Central memory CD8-positive, alpha-beta T cell (primary cell): ENCODE data around the gene ANO6.

ENCODE experiments used
- ATAC-seq: fragments of 150-1000 bp; cut with Tn5 transposase; replicated peaks from 2 replicates; pipeline ENCODE4 v1.10.0; 2022; ENCODE audit warnings: mild to moderate bottlenecking, moderate FRiP score, moderate number of reproducible peaks; ENCODE audit not compliant: poor library complexity, severe bottlenecking; ENCODE audit errors: extremely low read depth
- DNase-seq, 2 donors: peaks; one replicate each; pipeline ENCODE4 v3.0.0; 2021; ENCODE audit warnings: low spot score in 2 of 2
- H3K27ac Mint-ChIP-seq: one replicate; pipeline ENCODE4 v1.8.0; 2022; ENCODE audit warnings: low read depth, mild to moderate bottlenecking, moderate library complexity, mixed read lengths
- H3K27me3 Mint-ChIP-seq: one replicate; pipeline ENCODE4 v1.8.0; 2022; ENCODE audit warnings: mixed read lengths
- H3K36me3 Mint-ChIP-seq: one replicate; pipeline ENCODE4 v1.8.0; 2022; ENCODE audit warnings: mild to moderate bottlenecking, moderate library complexity, mixed read lengths; ENCODE audit not compliant: insufficient read depth
- H3K4me1 Mint-ChIP-seq: one replicate; pipeline ENCODE4 v1.8.0; 2022; ENCODE audit warnings: mixed read lengths
- H3K4me3 Mint-ChIP-seq: one replicate; pipeline ENCODE4 v1.8.0; 2022; ENCODE audit warnings: mild to moderate bottlenecking, moderate library complexity, mixed read lengths
- H3K9me3 Mint-ChIP-seq: one replicate; pipeline ENCODE4 v1.8.0; 2022; ENCODE audit warnings: mixed read lengths

Gene ANO6

GRCh38 chr12:45279931-45280830 lies 64.3 kb downstream of the ANO6 start:
- Mint-ChIP-seq H3K4me3 (no peak overlapping the region), H3K4me1 (peaks cover 9% of the 10 kb centered on the region), H3K9me3 (no peaks in the 10 kb centered on the region), H3K36me3 (peaks cover 2% of the 10 kb centered on the region), H3K27me3 (no peaks in the 10 kb centered on the region), H3K27ac (no peak overlapping the region)
- ATAC-seq (no peak), DNase-seq (no peak)

DNA sequence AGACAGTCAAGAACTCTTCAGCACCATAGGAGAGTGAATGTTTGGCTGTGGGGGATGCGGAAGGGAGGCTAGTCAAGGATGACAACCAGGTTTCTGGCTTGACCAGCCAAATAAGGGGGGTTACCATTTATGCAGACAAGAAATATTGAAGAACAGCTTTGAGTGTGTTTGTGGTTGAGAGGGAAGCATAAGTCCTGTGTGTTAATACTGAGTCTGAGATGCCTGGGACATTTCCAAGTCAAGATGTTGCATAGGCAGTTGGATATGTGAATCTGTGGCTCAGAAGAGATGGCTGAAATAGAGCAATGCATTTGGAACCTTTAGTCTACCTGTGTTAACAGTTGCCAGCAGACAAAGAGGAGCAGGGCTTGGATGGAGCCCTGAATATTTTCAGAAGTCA lies 66.1 kb downstream of the ANO6 start:
- no peak overlapping the region for H3K4me3 Mint-ChIP-seq
- no peaks in the 10 kb centered on the region for H3K27me3 Mint-ChIP-seq
- peaks cover 9% of the 10 kb centered on the region for H3K4me1 Mint-ChIP-seq
- H3K36me3 Mint-ChIP-seq: peaks cover 2% of the 10 kb centered on the region
- DNase-seq: no peak
- H3K9me3 Mint-ChIP-seq: no peaks in the 10 kb centered on the region
- no peak overlapping the region for H3K27ac Mint-ChIP-seq
- no peak for ATAC-seq

DNA sequence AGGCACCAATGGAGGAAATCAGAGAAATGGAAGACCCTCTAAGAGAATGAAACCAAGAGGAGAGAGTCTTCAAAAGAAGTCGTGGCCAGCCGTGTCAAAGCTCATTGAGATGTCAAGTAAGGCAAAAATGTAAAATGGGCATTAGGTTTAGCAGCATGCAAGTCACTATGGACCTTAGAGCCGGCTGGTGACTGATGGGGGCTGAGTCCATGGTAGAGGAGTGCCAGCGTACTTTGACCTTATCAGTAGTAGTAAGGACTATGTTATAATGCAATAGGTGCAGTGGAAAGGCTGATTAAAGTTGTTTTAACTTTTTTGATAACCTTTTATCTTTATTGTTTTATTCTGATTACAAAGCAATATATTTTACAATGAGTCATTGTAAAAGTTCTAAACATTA lies 66.5 kb downstream of the ANO6 start:
- Mint-ChIP-seq H3K36me3 (peaks cover 2% of the 10 kb centered on the region), H3K27me3 (no peaks in the 10 kb centered on the region), H3K4me1 (peaks cover 13% of the 10 kb centered on the region), H3K27ac (no peak overlapping the region), H3K9me3 (no peaks in the 10 kb centered on the region), H3K4me3 (no peak overlapping the region)
- ATAC-seq: no peak
- DNase-seq: no peak

DNA sequence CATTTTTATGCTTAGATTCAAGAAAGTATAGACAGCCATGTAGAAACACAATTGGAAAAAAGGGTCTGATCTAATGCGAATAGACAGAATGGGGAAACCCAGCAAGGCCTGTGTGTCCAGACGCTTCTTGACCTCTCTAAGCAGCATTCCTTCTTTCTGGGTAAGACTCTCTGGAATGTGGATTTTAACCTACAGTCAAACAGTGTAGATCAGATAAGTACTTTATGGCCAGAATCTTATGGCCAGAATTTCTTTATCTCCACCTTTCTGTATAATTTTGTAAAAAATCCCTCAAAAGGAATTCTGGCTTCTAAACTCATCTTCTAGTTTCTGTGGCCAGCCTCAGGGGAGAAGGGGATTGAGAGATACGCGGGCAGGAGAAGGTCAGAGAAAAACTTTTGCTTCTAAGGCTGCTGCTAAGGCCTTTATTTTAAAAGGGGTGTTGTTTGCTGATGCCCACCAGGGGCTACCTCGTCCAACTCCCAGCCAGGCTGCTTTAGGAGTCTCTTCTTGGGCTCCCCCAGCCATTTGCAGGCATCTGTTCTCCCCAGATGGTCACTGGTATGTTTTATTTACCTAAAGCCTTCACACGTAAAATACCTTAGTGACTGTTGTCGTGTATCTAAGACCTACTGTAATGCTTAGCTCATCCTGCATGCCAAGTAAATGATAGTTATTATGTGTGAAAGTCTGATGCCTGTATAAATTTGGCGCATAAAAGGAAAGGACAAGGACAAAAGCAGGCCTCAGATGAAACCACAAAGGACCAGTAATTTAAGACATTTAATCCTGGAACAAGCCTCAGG lies 68.4 kb downstream of the ANO6 start:
- Mint-ChIP-seq H3K4me3 (no peak overlapping the region), H3K27ac (no peak overlapping the region), H3K36me3 (peaks cover 2% of the 10 kb centered on the region), H3K27me3 (no peaks in the 10 kb centered on the region), H3K9me3 (no peaks in the 10 kb centered on the region), H3K4me1 (peaks cover 21% of the 10 kb centered on the region)
- DNase-seq (no peak), ATAC-seq (no peak)

- Mint-ChIP-seq H3K4me1 (peaks cover 21% of the 10 kb centered on the region), H3K27me3 (no peaks in the 10 kb centered on the region), H3K4me3 (no peak overlapping the region), H3K9me3 (no peaks in the 10 kb centered on the region), H3K36me3 (peaks cover 2% of the 10 kb centered on the region), H3K27ac (no peak overlapping the region)
- ATAC-seq (no peak), DNase-seq (no peak)
These were observed 69.8 kb downstream of the ANO6 start for GRCh38 chr12:45285717-45286116.

DNA sequence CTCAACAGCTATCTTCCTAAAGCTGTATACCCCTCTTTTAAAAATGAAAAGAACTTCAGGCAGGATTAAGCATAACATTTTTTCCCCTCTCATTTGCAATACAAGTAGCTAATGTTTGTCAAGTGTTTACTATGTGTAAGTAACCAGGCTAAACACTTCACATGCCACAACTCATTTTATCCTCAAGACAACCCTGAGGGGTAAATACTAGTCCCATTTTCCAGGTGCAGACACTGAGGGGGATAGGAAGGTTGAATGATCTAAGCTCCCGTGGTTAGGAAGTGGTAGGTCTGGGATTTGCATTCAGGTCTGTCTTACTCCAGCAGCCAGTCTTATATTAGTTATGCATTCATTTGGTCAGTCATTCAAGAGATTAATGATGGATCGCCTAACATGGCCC lies 70.7 kb downstream of the ANO6 start:
- Mint-ChIP-seq H3K4me1 (peaks cover 19% of the 10 kb centered on the region), H3K4me3 (no peak overlapping the region), H3K27ac (no peak overlapping the region), H3K36me3 (peaks cover 2% of the 10 kb centered on the region), H3K9me3 (no peaks in the 10 kb centered on the region), H3K27me3 (no peaks in the 10 kb centered on the region)
- no peak for ATAC-seq
- DNase-seq: no peak

GRCh38 chr12:45289245-45290215 lies 73.6 kb downstream of the ANO6 start:
- peaks cover 19% of the 10 kb centered on the region for H3K4me1 Mint-ChIP-seq
- H3K27ac Mint-ChIP-seq: no peak overlapping the region
- DNase-seq (no peak), ATAC-seq (no peak)
- no peaks in the 10 kb centered on the region for H3K36me3 Mint-ChIP-seq
- no peaks in the 10 kb centered on the region for H3K9me3 Mint-ChIP-seq
- no peak overlapping the region for H3K4me3 Mint-ChIP-seq
- H3K27me3 Mint-ChIP-seq: no peaks in the 10 kb centered on the region

GRCh38 chr12:45290216-45290605 lies 74.3 kb downstream of the ANO6 start:
- H3K4me1 Mint-ChIP-seq: peaks cover 19% of the 10 kb centered on the region
- no peaks in the 10 kb centered on the region for H3K27me3 Mint-ChIP-seq
- DNase-seq (no peak), ATAC-seq (no peak)
- no peaks in the 10 kb centered on the region for H3K9me3 Mint-ChIP-seq
- no peak overlapping the region for H3K4me3 Mint-ChIP-seq
- H3K27ac Mint-ChIP-seq: no peak overlapping the region
- no peaks in the 10 kb centered on the region for H3K36me3 Mint-ChIP-seq

DNA sequence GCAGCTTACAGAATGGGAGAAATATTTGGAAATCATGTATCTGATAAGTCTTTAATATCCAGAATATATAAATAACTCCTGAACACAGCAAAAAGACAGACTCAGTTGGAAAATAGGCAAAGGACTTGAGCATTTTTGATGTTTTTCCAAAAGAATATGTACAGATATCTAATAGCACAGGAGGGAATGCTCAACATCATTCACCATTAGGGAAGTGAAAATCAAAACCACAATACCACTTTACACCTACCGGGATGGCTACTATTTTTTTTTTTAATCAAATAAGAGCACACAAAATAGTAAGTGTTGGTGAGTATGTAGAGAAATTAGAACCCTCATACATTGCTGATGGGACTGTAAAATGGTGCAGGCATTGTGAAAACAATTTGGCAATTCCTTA lies 75.6 kb downstream of the ANO6 start:
- Mint-ChIP-seq H3K4me3 (no peak overlapping the region), H3K4me1 (peaks cover 19% of the 10 kb centered on the region), H3K27me3 (no peaks in the 10 kb centered on the region), H3K36me3 (no peaks in the 10 kb centered on the region), H3K9me3 (no peaks in the 10 kb centered on the region), H3K27ac (no peak overlapping the region)
- ATAC-seq (no peak), DNase-seq (no peak)

- no peaks in the 10 kb centered on the region for H3K9me3 Mint-ChIP-seq
- ATAC-seq (no peak), DNase-seq (no peak)
- peaks cover 14% of the 10 kb centered on the region for H3K4me1 Mint-ChIP-seq
- H3K27ac Mint-ChIP-seq: no peak overlapping the region
- no peaks in the 10 kb centered on the region for H3K36me3 Mint-ChIP-seq
- H3K27me3 Mint-ChIP-seq: no peaks in the 10 kb centered on the region
- H3K4me3 Mint-ChIP-seq: no peak overlapping the region
These were observed 76.7 kb downstream of the ANO6 start for GRCh38 chr12:45292486-45293195.

DNA sequence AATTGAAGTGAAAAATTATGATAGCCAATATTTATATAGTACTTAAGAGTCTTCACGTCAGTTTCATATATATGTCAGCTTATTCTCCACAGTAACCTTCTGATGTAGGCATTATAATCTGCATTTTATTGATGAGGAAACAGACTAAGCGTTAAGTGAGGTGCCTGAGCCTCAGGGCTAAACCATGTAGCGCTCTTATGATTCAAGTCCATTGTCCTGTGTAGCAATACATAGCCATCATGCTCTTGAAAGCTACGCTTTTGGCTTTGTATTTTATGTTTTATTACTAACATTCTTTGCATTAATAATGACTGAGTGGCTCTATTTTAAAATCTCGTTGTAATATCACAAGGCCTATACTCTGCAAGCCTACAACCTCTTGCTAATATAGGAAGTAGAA lies 79.0 kb downstream of the ANO6 start:
- no peaks in the 10 kb centered on the region for H3K9me3 Mint-ChIP-seq
- H3K27me3 Mint-ChIP-seq: no peaks in the 10 kb centered on the region
- no peak overlapping the region for H3K27ac Mint-ChIP-seq
- H3K36me3 Mint-ChIP-seq: no peaks in the 10 kb centered on the region
- H3K4me3 Mint-ChIP-seq: no peak overlapping the region
- ATAC-seq (no peak), DNase-seq (no peak)
- peaks cover 7% of the 10 kb centered on the region for H3K4me1 Mint-ChIP-seq
